Stimulated activated CD4-positive, alpha-beta T cell treated with anti-CD3 and anti-CD28 coated beads, Interleukin-1b, Interleukin-23, amount 100 ng/mL, for 48 hours (primary cell): Measurements from ENCODE around the gene PLA2G1B.

Source experiments
- DNase-seq: peaks from one replicate; pipeline ENCODE4 v3.0.0-alpha.2; 2020

Gene PLA2G1B

GRCh38 chr12:120327593-120327992 lies at the start of gene PLA2G1B:
Gene PLA2G1B, minus strand, starts transcription at chr12:120327779. Its CDS starts 26 bp downstream, at chr12:120327753.
- DNase-seq: no peak

DNA sequence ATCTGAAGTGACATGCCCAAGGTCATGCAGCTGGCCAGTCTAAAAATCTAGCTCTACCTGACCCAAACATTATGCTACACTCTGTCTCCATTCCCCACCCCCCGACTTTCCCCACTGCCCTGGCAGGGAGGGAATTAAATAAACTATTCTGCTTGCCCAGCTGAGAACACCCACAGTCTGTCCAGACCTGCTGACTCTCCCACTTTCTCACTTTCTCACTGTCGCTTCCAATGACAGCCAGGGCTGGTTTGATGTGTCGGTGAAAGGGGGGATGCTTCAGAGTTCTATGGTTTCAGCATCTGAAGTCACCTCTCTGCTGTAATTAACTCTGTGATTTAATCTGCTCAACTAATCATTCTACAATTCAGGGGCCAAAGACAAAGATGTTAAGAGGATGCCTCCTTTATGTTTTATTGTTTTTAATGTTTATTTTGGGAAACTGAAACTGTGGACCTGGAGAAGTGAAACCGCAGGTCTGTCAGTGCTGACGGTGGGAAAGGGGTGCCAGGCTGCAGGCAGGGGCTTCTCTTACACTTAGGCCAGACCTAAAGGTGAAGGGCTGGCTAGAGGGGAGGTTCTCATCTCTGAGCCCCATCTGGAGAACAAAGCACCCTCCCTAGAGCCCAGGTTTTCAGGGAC lies 49.5 kb upstream of the PLA2G1B start:
- DNase-seq: no peak

- no peak for DNase-seq
These were observed 48.8 kb upstream of the PLA2G1B start for GRCh38 chr12:120376416-120376815.

DNA sequence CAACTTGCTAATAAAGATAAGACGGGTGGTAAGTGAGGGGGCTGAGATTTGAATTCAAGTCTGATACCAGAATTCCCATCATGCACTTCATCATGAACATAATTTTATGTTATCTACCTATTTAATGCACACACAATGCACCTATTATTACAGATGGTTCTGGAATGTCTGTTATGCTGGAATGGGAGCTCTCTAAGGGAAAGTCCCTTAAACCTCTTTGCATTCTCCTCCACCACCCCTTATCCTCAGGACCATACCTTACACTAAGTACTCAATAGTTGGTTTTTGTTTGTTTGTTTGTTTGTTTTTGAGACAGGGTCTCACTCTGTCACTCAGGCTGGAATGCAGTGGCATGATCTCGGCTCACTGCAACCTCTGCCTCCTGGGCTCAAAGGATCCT lies 48.4 kb upstream of the PLA2G1B start:
- DNase-seq: no peak

DNA sequence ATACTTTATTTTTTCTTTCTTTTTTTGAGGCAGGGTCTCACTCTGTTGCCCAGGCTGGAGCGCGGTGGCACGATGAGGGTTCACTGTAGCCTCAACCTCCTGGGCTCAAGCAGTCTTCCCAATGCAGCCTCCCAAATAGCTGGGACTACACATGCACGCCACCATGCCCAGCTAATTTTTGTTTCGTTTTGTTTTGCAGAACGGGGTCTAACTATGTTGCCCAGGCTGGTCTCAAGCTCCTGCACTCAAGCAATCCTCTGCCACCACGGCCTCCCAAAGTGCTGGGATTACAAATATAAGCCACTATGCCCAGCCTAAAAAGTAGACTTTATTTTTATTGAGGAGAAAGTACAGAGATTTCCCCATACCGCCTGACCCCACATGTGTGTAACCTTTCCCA lies 46.1 kb upstream of the PLA2G1B start:
- DNase-seq: no peak

DNA sequence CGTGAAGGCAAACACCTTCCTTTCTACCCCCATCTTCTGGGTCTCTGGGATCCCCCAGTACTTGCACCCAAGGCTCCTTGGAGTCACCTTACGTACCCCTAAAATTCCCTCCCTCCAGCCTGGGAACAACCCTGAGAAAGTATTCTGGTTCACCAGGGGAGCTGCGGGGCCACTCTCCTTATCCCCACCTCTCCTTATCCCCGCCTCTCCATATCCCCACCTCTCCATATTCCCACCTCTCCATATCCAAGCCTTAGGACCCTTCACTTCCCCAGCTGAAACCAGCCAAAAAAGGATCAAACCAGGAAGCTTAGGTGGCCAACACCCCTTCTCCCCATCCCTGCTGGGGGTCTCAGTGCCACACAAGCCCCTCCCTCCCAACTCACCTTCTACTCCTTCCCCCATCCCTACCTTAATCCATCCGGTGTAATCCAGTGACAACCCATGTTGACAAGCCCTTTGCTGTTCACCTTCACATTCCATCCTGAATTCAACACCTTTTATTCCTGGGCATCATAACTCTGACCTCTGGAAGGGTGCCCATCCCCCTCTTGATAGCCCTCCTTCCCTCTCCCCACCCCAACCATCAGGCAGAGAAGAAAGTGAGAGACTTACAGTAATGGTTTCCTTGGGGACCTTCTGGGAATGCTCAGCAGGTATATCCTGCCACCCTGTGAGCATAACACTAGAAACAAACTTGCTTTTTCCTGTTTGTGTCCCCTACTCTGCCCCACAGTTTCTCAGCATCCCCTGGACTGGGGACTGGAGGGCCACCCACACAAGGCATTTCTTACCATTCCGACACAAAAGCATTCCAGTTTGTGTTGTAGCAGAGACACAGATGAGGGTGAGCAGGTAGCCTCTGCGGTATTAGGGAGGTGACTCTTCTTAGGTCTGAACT lies 43.0 kb upstream of the PLA2G1B start:
- DNase-seq: no peak

DNA sequence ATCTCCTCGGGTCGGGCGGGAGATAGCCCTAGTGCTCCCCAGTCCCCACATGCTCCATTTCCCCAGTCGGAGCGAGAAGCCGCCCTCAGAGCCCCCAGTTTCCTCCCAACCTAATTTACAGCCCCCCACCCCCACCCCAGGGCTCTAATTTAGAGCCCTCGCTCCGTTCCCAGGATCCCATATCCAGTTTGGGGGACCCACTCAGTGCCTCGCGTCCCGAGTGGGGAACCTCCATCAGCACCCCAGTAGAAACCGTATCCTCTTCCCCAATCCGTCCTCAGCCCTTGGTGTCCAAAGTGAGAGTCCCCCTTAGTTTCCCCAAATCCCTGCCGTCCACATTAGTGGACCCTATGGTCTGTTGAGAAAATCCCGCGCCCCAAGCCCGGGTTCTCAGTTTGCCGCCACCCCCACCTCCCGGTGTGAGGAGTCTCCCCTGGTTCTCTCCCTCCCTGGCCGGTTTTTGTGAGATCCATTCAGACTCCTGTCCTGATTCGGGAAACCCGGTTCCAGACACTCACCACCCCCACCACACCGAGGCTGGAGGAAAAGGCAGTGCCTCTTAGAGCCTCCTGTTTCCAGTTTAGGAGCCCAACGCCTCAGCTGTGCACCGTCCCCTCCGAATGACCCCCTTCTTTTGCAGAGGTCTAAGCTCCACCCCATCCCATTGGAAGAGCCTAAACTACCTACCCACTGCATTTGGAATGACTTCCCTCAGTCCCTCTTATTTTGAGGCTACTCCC lies 42.2 kb upstream of the PLA2G1B start:
- DNase-seq: no peak

- DNase-seq: no peak
These were observed 41.4 kb upstream of the PLA2G1B start, which contains the start of gene MSI1 for GRCh38 chr12:120368789-120369602. Gene MSI1, minus strand, starts transcription at chr12:120369164. Its CDS starts 73 bp downstream, at chr12:120369091.

DNA sequence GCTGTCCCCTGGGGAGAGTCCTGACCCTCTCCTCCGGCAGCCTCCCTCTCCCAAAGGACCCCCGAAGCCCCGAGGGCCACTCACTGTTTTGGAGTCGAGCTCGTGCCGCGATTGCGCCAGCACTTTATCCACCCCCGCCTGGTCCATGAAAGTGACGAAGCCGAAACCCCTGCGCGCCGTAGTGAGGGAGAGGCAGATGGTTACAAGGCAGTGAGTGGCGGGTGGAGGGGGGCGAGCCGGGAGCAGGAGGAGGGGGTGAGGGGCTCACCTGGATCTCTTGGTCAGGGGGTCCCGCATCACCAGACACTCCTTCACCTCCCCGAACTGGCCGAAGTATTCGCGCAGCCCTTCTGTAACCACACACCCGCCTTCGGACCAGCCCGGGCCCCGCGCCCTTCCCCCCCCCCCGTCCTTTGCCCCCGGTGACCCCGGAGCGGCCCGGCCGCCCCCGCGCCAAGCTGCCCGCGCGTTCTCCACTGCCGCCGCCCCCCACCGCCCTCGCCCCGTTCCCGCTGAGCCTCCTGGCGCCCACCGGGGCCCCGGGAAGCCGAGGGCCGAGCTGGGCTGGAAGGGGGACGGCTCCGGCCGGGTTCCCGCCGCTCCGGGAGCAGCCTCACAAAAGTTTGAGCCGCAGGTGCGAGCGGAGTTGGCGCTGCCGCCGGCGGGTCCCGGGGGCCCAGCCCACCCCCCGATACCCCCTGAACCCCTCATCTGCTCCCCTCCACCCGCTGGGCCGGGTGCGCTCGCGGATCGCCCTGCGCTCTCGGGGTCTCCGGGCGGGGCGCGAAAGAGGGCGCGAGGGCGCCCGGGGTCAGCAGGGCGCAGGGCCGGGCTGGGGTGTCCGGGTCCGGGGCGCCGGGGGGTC lies 40.6 kb upstream of the PLA2G1B start:
- peak; percentile 41 for DNase-seq

- no peak for DNase-seq
These were observed 39.8 kb upstream of the PLA2G1B start for GRCh38 chr12:120367233-120367923.

- no peak for DNase-seq
These were observed 39.3 kb upstream of the PLA2G1B start for GRCh38 chr12:120366845-120367232.

GRCh38 chr12:120366341-120366705 lies 38.7 kb upstream of the PLA2G1B start:
- DNase-seq: no peak

DNA sequence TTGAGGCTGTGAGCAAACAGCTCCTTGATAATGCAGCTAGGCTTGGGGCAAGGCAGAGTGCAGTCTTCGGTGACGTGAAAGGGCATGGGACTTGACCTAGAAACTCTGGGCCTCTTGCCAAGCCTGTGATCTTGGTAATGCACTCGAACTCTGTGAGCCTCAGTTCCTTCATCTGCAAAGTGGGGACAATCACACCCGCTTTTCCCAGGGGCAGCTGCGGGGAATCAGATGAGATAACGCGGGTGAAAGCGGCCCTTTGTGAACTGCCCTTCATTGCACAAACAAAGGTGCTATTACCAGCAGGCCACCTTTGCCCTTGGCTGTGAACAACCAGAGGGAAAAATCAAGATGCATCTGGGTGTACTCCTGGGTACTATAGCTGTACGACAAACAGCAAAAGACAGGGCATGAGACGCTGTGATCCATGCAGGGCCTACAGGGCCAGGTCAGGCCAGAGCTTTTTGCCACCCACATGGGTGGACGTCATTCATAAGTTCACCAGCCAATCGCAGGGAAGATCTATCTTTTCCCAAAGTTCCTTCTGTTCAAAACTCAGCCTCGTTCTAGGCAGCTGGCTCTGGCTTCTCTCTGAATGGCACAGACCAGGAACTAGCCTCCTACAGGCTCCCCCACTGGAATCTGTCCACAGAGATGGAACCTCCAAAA lies 38.2 kb upstream of the PLA2G1B start:
- DNase-seq: no peak

DNA sequence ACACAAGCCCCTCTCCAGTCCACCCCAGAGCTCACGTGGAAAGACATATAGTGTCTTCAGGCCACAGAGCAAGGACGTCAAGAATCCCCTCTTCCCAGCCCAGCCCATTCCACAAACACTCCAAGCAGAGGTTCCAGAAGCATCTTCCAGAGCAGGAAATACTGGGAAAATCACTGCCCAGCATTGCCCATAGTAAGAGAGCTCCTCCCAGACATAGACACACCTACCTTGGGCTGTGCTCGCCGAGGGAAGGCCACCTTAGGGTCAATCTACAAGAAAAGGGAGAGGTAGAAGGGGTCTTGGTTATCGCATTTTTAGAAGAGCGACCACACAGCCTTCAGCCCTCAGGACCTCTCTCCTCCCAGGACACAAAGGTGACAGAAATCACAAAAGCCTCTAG lies 36.9 kb upstream of the PLA2G1B start:
- no peak for DNase-seq

DNA sequence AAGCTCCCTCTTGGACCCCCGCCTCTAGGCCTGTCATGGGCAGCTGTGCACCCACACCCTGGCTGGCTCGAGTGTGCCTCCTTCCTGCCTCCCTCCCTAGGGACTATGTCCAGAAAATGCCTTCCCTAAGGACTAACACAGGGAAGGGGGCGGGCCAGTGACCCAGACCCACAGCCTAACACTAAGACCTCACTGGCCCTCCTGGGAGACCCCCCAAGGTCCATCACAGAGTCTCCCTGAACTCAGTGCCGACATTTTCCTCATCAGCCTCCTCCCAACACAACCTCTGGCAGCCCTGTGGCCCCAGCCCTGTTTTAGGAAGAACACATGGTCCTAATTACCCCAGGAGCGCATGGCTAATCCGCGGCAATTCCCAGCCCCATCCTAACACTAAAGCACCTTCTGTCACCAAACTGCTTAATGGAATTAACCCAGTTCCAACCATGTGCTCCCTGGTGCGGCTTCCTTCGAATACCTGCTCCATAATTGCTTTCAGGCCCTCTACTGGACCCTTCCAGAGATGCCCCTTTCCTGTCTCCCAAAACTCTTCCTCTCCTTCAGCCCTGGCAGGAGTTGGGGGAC lies 35.8 kb upstream of the PLA2G1B start:
- no peak for DNase-seq

GRCh38 chr12:120362516-120363273 lies 35.1 kb upstream of the PLA2G1B start:
- no peak for DNase-seq

DNA sequence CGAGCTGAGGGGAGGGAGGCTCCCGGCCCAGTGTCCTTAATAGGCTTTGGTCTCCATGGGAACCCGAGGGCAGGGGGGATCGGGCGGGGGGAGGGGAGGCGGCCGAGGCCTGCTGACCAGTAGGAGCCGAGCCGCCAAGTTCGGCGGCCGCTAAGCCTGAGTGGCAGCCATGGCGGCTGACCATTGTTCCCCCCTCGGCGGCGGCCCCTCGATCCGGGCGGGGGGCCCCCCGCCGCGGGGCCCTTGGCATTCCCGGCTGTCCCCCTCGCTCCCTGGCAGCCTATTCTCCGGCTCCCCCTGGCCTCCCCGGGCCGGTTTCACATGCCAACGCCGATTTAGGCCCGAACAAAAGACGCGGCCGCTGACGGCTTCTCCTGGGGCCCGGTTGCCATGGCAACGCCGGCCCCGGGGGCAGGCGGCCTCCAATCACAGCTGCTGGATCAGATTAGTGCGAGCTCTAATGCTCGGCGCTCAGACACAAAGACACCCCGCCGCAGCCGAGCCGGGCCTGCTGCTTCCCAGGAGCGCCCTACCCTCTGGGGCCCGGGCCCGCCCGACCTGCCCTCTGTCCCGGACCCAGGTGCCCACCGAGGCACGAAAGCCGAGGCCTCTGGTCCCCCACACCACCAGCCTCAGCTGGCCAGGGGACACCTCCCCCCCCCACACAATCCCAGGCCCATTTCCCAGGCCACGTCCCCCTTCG lies 34.1 kb upstream of the PLA2G1B start:
- peak; percentile 10 for DNase-seq

DNA sequence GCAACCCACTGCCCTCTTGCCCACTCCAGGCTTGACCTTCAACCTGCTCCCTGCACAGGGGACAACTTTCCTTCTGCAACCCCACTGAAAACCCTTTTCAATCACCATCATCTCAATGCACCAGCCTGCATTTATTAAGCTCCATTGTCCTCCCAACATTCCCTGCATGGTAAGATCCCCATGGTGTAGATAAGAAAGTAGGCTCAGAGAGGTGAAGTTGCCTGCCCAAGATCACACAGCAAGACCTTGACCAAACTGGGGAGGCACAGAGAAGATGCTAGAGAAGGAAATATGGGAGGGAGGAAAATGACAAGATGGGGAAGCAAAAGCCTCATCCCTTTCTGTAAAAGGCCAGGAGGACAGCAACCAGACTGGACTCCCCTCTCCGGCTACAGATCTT lies 31.5 kb upstream of the PLA2G1B start:
- DNase-seq: no peak
